ENCODE results near the gene CAPZB. TPM values are rescaled to one million over a fixed set of nuclear protein-coding genes. Genes with fewer than 3 reads are reported as not detected.

Gene CAPZB
- total RNA-seq, 1 donor from 2014 or later, result 217 TPM

GRCh38 chr1:19324665-19324990 lies 160.7 kb downstream of the CAPZB start:
- Histone ChIP-seq H3K27ac (replicated peaks) (no peak overlapping the region), H3K27me3 (ENCODE audit: low read depth) (no peaks in the 10 kb centered on the region), H3K36me3 (peaks cover 63% of the 10 kb centered on the region), H3K9me3 (replicated peaks) (no peaks in the 10 kb centered on the region), H3K4me3 (no peak overlapping the region), H3K4me1 (no peaks in the 10 kb centered on the region)
- TF ChIP-seq, protein P1, sequence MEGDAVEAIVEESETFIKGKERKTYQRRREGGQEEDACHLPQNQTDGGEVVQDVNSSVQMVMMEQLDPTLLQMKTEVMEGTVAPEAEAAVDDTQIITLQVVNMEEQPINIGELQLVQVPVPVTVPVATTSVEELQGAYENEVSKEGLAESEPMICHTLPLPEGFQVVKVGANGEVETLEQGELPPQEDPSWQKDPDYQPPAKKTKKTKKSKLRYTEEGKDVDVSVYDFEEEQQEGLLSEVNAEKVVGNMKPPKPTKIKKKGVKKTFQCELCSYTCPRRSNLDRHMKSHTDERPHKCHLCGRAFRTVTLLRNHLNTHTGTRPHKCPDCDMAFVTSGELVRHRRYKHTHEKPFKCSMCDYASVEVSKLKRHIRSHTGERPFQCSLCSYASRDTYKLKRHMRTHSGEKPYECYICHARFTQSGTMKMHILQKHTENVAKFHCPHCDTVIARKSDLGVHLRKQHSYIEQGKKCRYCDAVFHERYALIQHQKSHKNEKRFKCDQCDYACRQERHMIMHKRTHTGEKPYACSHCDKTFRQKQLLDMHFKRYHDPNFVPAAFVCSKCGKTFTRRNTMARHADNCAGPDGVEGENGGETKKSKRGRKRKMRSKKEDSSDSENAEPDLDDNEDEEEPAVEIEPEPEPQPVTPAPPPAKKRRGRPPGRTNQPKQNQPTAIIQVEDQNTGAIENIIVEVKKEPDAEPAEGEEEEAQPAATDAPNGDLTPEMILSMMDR (IDR thresholded peaks at IDR 0.05; ENCODE audit: borderline replicate concordance), result no peak
- no peak for DNase-seq
- intact Hi-C loops (cut with micrococcal nuclease), result no loop called here

DNA sequence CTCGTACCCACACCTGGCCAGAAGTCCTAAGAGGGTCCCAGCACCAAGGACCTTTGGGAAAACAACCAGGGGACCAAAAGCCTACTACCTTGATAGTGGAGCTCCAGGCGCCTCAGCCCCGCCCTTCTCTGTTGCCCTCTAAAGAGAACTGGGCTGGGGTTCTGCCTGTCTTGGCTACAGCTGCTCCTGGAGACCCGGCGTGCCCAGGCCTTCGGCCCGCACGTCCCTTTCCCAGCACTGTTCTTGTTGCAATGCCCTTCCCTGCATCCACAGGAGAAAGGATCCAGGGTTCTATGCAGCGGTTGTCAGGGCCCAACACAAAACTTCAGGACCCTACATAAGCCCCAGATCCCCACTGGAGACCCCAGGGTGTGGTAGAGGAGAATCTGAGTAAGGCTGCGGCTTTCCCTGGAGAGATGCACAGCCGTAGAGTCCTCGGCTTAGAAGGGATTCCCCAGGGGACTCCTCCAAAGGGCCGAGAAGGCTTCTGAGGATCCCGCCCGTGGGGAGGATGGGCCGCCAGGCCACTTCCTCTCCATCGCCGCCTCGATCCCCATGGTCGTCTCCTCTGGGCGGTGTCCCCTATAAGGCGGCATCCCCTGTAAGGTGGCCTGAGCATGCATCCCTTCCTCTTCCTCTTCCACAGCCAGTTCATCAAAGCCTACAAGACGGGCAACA lies 161.2 kb downstream of the CAPZB start:
- DNase-seq, result no peak
- Histone ChIP-seq H3K9me3 (replicated peaks) (no peaks in the 10 kb centered on the region), H3K27ac (replicated peaks) (no peak overlapping the region), H3K27me3 (ENCODE audit: low read depth) (no peaks in the 10 kb centered on the region), H3K4me1 (no peaks in the 10 kb centered on the region), H3K36me3 (peaks cover 64% of the 10 kb centered on the region), H3K4me3 (no peak overlapping the region)
- TF ChIP-seq, protein P1 (IDR thresholded peaks at IDR 0.05; ENCODE audit: borderline replicate concordance), result no peak
- intact Hi-C loops (cut with micrococcal nuclease), result no loop called here

DNA sequence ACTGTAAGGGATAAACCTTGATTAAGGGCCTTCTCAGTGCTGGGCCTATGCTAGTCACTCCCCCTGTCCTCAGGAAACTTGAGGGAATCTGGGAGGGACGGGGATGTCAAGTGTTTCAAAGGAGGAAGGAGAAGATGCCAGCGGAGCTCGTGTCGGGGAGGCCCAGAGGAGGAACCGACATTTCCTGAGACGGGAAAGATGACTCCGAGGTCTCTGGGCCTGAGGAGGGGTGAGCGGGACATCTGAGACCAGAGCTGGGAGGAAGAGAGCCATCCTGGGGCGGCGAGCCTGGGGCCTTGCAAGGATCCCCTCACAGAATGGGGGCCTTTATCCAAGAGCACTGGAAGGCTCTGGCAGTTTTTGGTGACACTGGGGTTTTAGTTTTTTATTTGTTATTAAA lies 162.9 kb downstream of the CAPZB start:
- H3K9me3 ChIP-seq (replicated peaks), result no peaks in the 10 kb centered on the region
- TF ChIP-seq, protein P1 (IDR thresholded peaks at IDR 0.05; ENCODE audit: borderline replicate concordance), result no peak
- DNase-seq, result no peak
- H3K4me3 ChIP-seq, result no peak overlapping the region
- no peaks in the 10 kb centered on the region for H3K27me3 ChIP-seq (ENCODE audit: low read depth)
- H3K4me1 ChIP-seq, result no peaks in the 10 kb centered on the region
- no peak overlapping the region for H3K27ac ChIP-seq (replicated peaks)
- intact Hi-C loops (cut with micrococcal nuclease), result no loop called here
- peaks cover 60% of the 10 kb centered on the region for H3K36me3 ChIP-seq

DNA sequence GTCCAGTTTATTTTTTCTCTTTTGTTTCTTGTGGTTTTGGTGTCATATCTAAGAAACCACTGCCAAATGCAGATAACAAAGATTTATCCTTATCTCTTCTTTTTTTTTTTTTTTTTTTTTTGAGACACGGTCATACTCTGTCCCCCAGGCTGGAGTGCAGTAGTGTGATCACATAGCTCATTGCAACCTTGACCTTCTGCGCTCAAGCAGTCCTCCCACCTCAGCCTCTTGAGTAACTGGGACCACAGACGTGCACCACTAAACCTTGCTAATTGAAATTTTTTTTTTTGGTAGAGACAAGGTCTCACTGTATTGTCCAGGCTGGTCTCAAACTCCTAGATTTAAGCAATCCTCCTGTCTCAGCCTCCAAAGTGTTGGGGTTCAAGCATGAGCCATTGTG lies 164.3 kb downstream of the CAPZB start:
- Histone ChIP-seq H3K36me3 (peaks cover 47% of the 10 kb centered on the region), H3K4me1 (no peaks in the 10 kb centered on the region), H3K4me3 (no peak overlapping the region), H3K27me3 (ENCODE audit: low read depth) (no peaks in the 10 kb centered on the region), H3K27ac (replicated peaks) (no peak overlapping the region), H3K9me3 (replicated peaks) (no peaks in the 10 kb centered on the region)
- intact Hi-C loops (cut with micrococcal nuclease), result no loop called here
- no peak for DNase-seq
- TF ChIP-seq, protein P1 (IDR thresholded peaks at IDR 0.05; ENCODE audit: borderline replicate concordance), result no peak

- Histone ChIP-seq H3K9me3 (replicated peaks) (no peaks in the 10 kb centered on the region), H3K27ac (replicated peaks) (no peak overlapping the region), H3K36me3 (peaks cover 28% of the 10 kb centered on the region), H3K4me3 (no peak overlapping the region), H3K4me1 (peaks cover 6% of the 10 kb centered on the region), H3K27me3 (ENCODE audit: low read depth) (no peaks in the 10 kb centered on the region)
- TF ChIP-seq, protein P1 (IDR thresholded peaks at IDR 0.05; ENCODE audit: borderline replicate concordance), result no peak
- DNase-seq, result no peak
- intact Hi-C loops (cut with micrococcal nuclease), result no loop called here
These were observed 166.1 kb downstream of the CAPZB start for GRCh38 chr1:19319196-19319595.
